ENCODE results near the gene USP34. TPM values are rescaled to one million over a fixed set of nuclear protein-coding genes. Genes with fewer than 3 reads are reported as not detected.

The USP34 gene
- total and polyA plus RNA-seq, 3 experiments from 2014 or later: 24.1 to 74.1 (median 71.9) TPM

DNA sequence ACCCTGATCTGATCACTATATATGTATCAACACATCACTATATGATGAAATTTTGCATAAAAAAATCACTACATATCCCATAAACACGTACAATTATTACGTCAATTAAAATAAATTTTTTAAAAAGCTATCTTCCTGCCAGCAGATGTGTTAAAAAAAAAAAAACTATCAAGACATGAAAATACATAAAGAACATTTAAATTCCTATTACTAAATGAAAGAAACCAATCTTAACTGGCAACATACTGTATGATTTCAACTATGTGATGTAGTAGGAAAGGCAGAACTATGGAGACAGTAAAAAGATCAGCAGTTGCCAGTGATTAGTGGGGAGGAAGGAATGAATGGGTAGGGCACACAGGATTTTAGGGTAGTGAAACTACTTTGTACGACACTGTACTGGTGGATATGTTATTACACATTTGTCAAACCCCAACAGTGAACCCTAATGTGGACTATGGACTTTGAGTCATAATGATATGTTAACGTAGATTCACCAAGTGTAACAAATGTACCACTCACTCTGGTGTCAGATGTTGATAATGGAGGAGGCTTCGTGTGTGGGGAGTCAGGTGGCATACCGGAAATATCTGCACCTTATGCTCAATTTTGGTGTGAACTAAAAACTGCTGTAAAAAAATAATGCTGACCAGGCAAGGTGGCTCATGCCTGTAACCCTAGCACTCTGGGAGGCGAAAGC, 27.4 kb downstream of the USP34 start:
- Histone ChIP-seq H3K4me1 (ENCODE audit: insufficient read depth, low read length) (peaks cover 20% of the 10 kb centered on the region), H3K27ac (ENCODE audit: low read depth, low read length) (no peak overlapping the region), H3K9me3 (ENCODE audit: low read length) (no peaks in the 10 kb centered on the region), H3K4me3 (ENCODE audit: low read length) (no peak overlapping the region), H3K27me3 (ENCODE audit: insufficient read depth, low read length, poor library complexity, severe bottlenecking) (no peaks in the 10 kb centered on the region), H3K36me3 (ENCODE audit: insufficient read depth, low read length) (no peaks in the 10 kb centered on the region)
- Mint-ChIP-seq H3K27me3 (no peaks in the 10 kb centered on the region), H3K27ac (peak overlapping the region in 3 of 8 donors; percentile 0 to 29 (median 10)), H3K9me3 (no peaks in the 10 kb centered on the region), H3K4me1 (peaks cover 59 to 83% (median 68%) of the 10 kb centered on the region in 3 donors), H3K36me3 (peaks cover 0 to 27% (median 11%) of the 10 kb centered on the region in 3 donors), H3K4me3 (peak overlapping the region in 3 of 7 donors; percentile 1 to 7 (median 3))
- DNase-seq: no peak
- ChIA-PET POLR2A (no interaction called here), CTCF (interaction anchor here (1.8 kb wide), 2 partner anchors 17 to 24 kb away, joined by 4 to 6 read pairs; no protein-coding TSS in a partner anchor)

DNA sequence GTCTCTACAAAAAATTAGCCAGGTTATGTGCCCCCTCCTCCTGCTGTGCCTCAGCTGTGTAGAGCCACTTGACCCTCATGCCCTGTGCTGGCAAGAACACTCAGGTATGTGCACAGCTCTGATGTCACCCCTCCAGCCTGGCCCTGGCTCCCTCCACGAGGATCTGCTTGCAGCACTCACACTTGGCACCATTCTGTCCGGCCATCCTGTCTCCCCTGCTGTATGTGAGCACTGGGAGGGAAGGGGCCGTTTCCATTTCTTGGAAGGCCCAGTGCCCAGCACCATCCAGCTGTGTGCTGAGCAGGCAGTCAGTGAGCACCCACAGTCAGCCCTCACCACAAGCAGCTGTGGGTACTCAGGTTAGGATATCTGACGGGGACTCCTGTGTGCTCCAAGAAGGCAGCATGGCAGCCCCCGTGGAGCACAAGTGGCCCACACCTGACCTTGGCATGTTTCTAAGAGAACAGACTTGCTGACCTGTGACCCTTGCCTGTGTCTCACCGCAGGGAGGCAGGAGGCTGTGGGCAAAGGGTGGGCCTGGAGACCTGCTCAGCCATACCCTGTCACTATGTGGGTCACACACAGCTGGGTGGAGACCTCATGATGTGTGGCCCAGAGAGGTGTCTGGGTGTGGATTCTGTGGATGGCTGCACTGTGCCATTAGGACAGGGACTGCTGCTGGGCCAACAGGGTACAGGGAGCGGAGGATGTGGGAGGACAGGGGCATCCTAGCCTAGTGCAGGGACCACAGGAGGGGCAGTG, 31.5 kb downstream of the USP34 start:
- Mint-ChIP-seq H3K27ac (peak overlapping the region; percentile 41 to 83 (median 78)), H3K36me3 (peaks cover 10 to 23% (median 13%) of the 10 kb centered on the region in 3 donors), H3K4me1 (peaks cover 69 to 84% (median 80%) of the 10 kb centered on the region in 3 donors)

DNA sequence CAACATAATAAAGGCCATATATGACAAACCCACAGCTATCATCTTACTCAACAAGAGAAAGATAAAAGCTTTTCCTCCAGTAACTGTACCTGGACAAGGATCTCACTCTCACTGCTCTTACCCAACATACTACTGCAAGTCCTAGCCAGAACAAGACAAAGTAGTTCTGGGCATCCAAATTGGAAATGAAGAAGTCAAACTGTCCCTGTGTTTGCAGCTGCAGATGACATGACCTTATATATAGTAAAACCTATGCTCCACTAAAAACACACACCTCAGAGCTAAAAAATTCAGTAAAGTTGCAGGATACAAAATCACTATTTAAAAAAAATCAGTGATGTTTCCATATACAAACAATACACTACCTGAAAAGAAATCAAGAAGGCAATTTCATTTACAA, 32.2 kb downstream of the USP34 start:
- DNase-seq: no peak
- no peaks in the 10 kb centered on the region for H3K9me3 ChIP-seq (ENCODE audit: low read length)
- peaks cover 49% of the 10 kb centered on the region for H3K4me1 ChIP-seq (ENCODE audit: insufficient read depth, low read length)
- Mint-ChIP-seq H3K4me1 (peaks cover 72 to 85% (median 80%) of the 10 kb centered on the region in 3 donors), H3K4me3 (peak overlapping the region in 3 of 7 donors; percentile 4 to 20 (median 6)), H3K27me3 (no peaks in the 10 kb centered on the region), H3K36me3 (peaks cover 10 to 19% (median 13%) of the 10 kb centered on the region in 3 donors), H3K9me3 (peaks cover 4 to 15% (median 9%) of the 10 kb centered on the region in 5 donors), H3K27ac (peak overlapping the region in 7 of 8 donors; percentile 25 to 83 (median 68))
- no peaks in the 10 kb centered on the region for H3K27me3 ChIP-seq (ENCODE audit: insufficient read depth, low read length, poor library complexity, severe bottlenecking)
- POLR2A ChIA-PET: interaction anchor here (1.1 kb wide), 1 partner anchor 29 kb away, joined by 3 read pairs; no protein-coding TSS in a partner anchor
- H3K36me3 ChIP-seq (ENCODE audit: insufficient read depth, low read length): no peaks in the 10 kb centered on the region
- CTCF ChIA-PET: interaction anchor here (1.1 kb wide), 1 partner anchor 12 kb away, joined by 3 read pairs; no protein-coding TSS in a partner anchor
- no peak overlapping the region for H3K4me3 ChIP-seq (ENCODE audit: low read length)
- H3K27ac ChIP-seq (ENCODE audit: low read depth, low read length): no peak overlapping the region

More for the DNA sequence above, 31.5 kb downstream of the USP34 start:
- Mint-ChIP-seq H3K27me3 (no peaks in the 10 kb centered on the region), H3K9me3 (peaks cover 4 to 15% (median 9%) of the 10 kb centered on the region in 5 donors), H3K4me3 (peak overlapping the region in 6 of 7 donors; percentile 31 to 69 (median 42))
- DNase-seq: peak in 2 of 5 donors; percentile 8 to 10
- Histone ChIP-seq H3K4me3 (ENCODE audit: low read length) (no peak overlapping the region), H3K9me3 (ENCODE audit: low read length) (no peaks in the 10 kb centered on the region), H3K27ac (ENCODE audit: low read depth, low read length) (no peak overlapping the region), H3K27me3 (ENCODE audit: insufficient read depth, low read length, poor library complexity, severe bottlenecking) (no peaks in the 10 kb centered on the region), H3K4me1 (ENCODE audit: insufficient read depth, low read length) (peaks cover 44% of the 10 kb centered on the region), H3K36me3 (ENCODE audit: insufficient read depth, low read length) (no peaks in the 10 kb centered on the region)
- CTCF ChIA-PET: interaction anchor here (1.1 kb wide), 1 partner anchor 13 kb away, joined by 3 read pairs; no protein-coding TSS in a partner anchor
- POLR2A ChIA-PET: interaction anchor here (1.1 kb wide), 1 partner anchor 28 kb away, joined by 3 read pairs; no protein-coding TSS in a partner anchor

DNA sequence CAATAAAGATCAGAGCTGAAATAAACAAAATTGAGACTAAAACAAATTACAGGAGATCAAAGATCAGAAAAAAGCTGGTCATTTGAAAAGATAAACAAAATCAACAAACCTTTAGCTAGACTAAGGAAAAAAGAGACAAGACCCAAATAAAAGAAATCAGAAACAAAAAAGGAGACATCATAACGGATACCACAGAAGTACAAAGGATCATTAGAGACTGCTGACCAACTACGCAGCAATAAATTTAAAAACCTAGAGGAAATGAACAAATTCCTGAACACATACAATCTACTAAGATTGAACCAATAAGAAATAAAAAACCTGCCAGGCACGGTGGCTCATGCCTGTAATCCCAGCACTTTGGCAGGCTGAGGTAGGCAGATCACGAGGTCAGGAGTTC, 33.7 kb downstream of the USP34 start:
- Histone ChIP-seq H3K4me1 (ENCODE audit: insufficient read depth, low read length) (peaks cover 44% of the 10 kb centered on the region), H3K36me3 (ENCODE audit: insufficient read depth, low read length) (no peaks in the 10 kb centered on the region), H3K4me3 (ENCODE audit: low read length) (no peak overlapping the region), H3K27ac (ENCODE audit: low read depth, low read length) (no peak overlapping the region), H3K27me3 (ENCODE audit: insufficient read depth, low read length, poor library complexity, severe bottlenecking) (no peaks in the 10 kb centered on the region), H3K9me3 (ENCODE audit: low read length) (no peaks in the 10 kb centered on the region)
- Mint-ChIP-seq H3K36me3 (peaks cover 6 to 16% (median 10%) of the 10 kb centered on the region in 3 donors), H3K4me3 (peak overlapping the region in 2 of 7 donors; percentile 12 to 42), H3K27ac (peak overlapping the region in 6 of 8 donors; percentile 7 to 75 (median 34)), H3K27me3 (no peaks in the 10 kb centered on the region), H3K9me3 (peaks cover 4 to 15% (median 9%) of the 10 kb centered on the region in 5 donors), H3K4me1 (peaks cover 66 to 83% (median 77%) of the 10 kb centered on the region in 3 donors)
- ChIA-PET POLR2A (interaction anchor here (0.6 kb wide), 1 partner anchor 29 kb away, joined by 3 read pairs; no protein-coding TSS in a partner anchor), CTCF (interaction anchor here (1.4 kb wide), 2 partner anchors 10 to 15 kb away, joined by 3 read pairs; no protein-coding TSS in a partner anchor)
- DNase-seq: no peak

DNA sequence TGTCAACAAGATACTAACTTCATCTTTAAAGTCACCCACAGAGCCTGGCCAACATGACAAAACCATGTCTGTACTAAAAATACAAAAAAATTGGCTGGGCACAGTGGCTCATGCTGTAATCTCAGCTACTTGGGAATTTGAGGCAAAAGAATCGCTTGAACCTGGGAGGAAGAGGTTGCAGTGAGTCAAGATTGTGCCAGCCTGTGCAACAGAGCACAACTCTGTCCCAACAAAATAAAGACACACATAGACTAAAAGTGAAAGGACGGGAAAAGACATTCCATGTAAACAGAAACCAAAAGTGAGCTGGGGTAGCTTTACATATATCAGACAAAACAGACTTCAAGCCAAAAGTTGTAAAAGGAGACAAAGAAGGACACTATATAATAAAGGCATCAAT, 34.8 kb downstream of the USP34 start:
- peaks cover 44% of the 10 kb centered on the region for H3K4me1 ChIP-seq (ENCODE audit: insufficient read depth, low read length)
- no peak overlapping the region for H3K27ac ChIP-seq (ENCODE audit: low read depth, low read length)
- H3K36me3 Mint-ChIP-seq: peaks cover 6 to 16% (median 10%) of the 10 kb centered on the region in 3 donors
- no peaks in the 10 kb centered on the region for H3K9me3 ChIP-seq (ENCODE audit: low read length)
- peak overlapping the region in 5 of 7 donors; percentile 1 to 43 (median 25) for H3K4me3 Mint-ChIP-seq
- no peaks in the 10 kb centered on the region for H3K27me3 Mint-ChIP-seq
- H3K36me3 ChIP-seq (ENCODE audit: insufficient read depth, low read length): no peaks in the 10 kb centered on the region
- peaks cover 56 to 73% (median 71%) of the 10 kb centered on the region in 3 donors for H3K4me1 Mint-ChIP-seq
- H3K4me3 ChIP-seq (ENCODE audit: low read length): no peak overlapping the region
- DNase-seq: no peak
- H3K9me3 Mint-ChIP-seq: peaks cover 4 to 15% (median 9%) of the 10 kb centered on the region in 5 donors
- peak overlapping the region in 4 of 8 donors; percentile 4 to 39 (median 22) for H3K27ac Mint-ChIP-seq
- H3K27me3 ChIP-seq (ENCODE audit: insufficient read depth, low read length, poor library complexity, severe bottlenecking): no peaks in the 10 kb centered on the region
- CTCF ChIA-PET: interaction anchor here (1.4 kb wide), 2 partner anchors 9 to 14 kb away, joined by 3 read pairs; no protein-coding TSS in a partner anchor
- POLR2A ChIA-PET: no interaction called here

DNA sequence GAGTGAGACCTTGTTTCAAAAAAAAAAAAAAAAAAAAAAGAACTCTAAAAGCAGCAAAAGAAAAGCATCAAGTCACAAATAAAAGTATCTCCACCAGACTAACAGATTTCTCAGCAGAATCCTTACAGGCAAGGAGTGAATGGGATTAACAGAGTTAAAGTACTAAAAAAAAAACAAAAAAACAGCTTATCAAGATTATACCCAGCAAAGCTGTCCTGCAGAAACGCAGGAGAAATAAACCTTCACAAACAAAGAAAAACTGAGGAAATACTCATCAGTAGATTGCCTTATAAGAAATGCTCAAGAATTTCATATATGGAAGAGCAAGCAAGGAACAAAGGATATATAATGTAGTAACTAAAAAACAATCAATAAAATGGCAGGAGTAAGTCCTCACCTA, 35.6 kb downstream of the USP34 start:
- H3K9me3 Mint-ChIP-seq: peaks cover 4 to 15% (median 9%) of the 10 kb centered on the region in 5 donors
- peaks cover 61 to 79% (median 79%) of the 10 kb centered on the region in 3 donors for H3K4me1 Mint-ChIP-seq
- no peak for DNase-seq
- Histone ChIP-seq H3K4me1 (ENCODE audit: insufficient read depth, low read length) (peaks cover 44% of the 10 kb centered on the region), H3K4me3 (ENCODE audit: low read length) (no peak overlapping the region), H3K27ac (ENCODE audit: low read depth, low read length) (no peak overlapping the region), H3K36me3 (ENCODE audit: insufficient read depth, low read length) (no peaks in the 10 kb centered on the region), H3K9me3 (ENCODE audit: low read length) (no peaks in the 10 kb centered on the region), H3K27me3 (ENCODE audit: insufficient read depth, low read length, poor library complexity, severe bottlenecking) (no peaks in the 10 kb centered on the region)
- peaks cover 6 to 16% (median 10%) of the 10 kb centered on the region in 3 donors for H3K36me3 Mint-ChIP-seq
- ChIA-PET CTCF (no interaction called here), POLR2A (interaction anchor here (0.7 kb wide), 1 partner anchor 223 kb away, joined by 3 read pairs; no protein-coding TSS in a partner anchor)
- H3K27me3 Mint-ChIP-seq: no peaks in the 10 kb centered on the region
- peak overlapping the region in 4 of 7 donors; percentile 15 to 61 (median 18) for H3K4me3 Mint-ChIP-seq
- H3K27ac Mint-ChIP-seq: peak overlapping the region in 3 of 8 donors; percentile 23 to 37 (median 32)

DNA sequence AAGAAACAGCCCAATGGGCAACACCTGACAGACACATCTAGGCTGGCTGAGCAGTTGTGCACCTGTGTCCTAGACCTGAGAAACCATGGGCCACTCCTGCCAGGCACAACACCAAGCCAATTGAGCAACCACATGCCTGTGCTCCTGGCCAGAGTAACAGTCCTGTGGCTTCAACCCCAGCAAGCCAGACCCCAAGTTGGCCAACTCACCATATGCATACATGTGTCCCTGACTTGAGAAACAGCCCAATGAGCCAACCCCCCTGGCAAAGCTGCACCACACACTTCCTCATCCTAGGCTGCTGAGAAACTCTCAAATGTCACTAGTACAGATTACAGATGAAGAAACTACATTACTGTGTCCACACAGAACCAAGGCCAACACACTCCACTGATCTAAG, 36.6 kb downstream of the USP34 start:
- H3K27ac Mint-ChIP-seq: peak overlapping the region in 7 of 8 donors; percentile 21 to 77 (median 66)
- H3K9me3 Mint-ChIP-seq: peaks cover 4 to 15% (median 9%) of the 10 kb centered on the region in 5 donors
- peaks cover 6 to 14% (median 10%) of the 10 kb centered on the region in 3 donors for H3K36me3 Mint-ChIP-seq
- H3K4me1 Mint-ChIP-seq: peaks cover 57 to 76% (median 75%) of the 10 kb centered on the region in 3 donors
- H3K27me3 ChIP-seq (ENCODE audit: insufficient read depth, low read length, poor library complexity, severe bottlenecking): no peaks in the 10 kb centered on the region
- H3K27ac ChIP-seq (ENCODE audit: low read depth, low read length): no peak overlapping the region
- H3K4me3 Mint-ChIP-seq: peak overlapping the region in 2 of 7 donors; percentile 9 to 42
- H3K4me3 ChIP-seq (ENCODE audit: low read length): no peak overlapping the region
- no peak for DNase-seq
- CTCF ChIA-PET: no interaction called here
- peaks cover 34% of the 10 kb centered on the region for H3K4me1 ChIP-seq (ENCODE audit: insufficient read depth, low read length)
- no peaks in the 10 kb centered on the region for H3K27me3 Mint-ChIP-seq
- no peaks in the 10 kb centered on the region for H3K9me3 ChIP-seq (ENCODE audit: low read length)
- H3K36me3 ChIP-seq (ENCODE audit: insufficient read depth, low read length): no peaks in the 10 kb centered on the region
- POLR2A ChIA-PET: interaction anchor here (0.7 kb wide), 1 partner anchor 224 kb away, joined by 3 read pairs; no protein-coding TSS in a partner anchor

Data from CD8-positive, alpha-beta memory T cell (primary cell).